Measurements from ENCODE around the gene GPATCH11.

- TF ChIP-seq, protein P1, sequence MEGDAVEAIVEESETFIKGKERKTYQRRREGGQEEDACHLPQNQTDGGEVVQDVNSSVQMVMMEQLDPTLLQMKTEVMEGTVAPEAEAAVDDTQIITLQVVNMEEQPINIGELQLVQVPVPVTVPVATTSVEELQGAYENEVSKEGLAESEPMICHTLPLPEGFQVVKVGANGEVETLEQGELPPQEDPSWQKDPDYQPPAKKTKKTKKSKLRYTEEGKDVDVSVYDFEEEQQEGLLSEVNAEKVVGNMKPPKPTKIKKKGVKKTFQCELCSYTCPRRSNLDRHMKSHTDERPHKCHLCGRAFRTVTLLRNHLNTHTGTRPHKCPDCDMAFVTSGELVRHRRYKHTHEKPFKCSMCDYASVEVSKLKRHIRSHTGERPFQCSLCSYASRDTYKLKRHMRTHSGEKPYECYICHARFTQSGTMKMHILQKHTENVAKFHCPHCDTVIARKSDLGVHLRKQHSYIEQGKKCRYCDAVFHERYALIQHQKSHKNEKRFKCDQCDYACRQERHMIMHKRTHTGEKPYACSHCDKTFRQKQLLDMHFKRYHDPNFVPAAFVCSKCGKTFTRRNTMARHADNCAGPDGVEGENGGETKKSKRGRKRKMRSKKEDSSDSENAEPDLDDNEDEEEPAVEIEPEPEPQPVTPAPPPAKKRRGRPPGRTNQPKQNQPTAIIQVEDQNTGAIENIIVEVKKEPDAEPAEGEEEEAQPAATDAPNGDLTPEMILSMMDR (optimal IDR thresholded peaks at IDR 0.05 in 1 of 3, IDR thresholded peaks at IDR 0.05 in 1 of 3, conservative IDR thresholded peaks at IDR 0.05 in 1 of 3; ENCODE audit: extremely low read depth in 1 of 3, insufficient read depth in 2 of 3, low read length in 3 of 3): no peak
- TF ChIP-seq EZH2 (IDR thresholded peaks at IDR 0.05; ENCODE audit: low read length): no peak
Observed at GRCh38 chr2:37110306-37111212, 26.2 kb downstream of the GPATCH11 start.
